HG02852 (cell line): ENCODE results near the gene HOXB13.

ENCODE experiments used
- ATAC-seq: cut with Tn5 transposase; IDR thresholded peaks from one replicate; pipeline ENCODE4 v1.9.1; 2021; ENCODE audit warnings: mild to moderate bottlenecking, moderate library complexity; ENCODE audit not compliant: unreplicated experiment

HOXB13 gene

GRCh38 chr17:48748718-48749566 is 20.4 kb upstream of the HOXB13 start:
- no peak for ATAC-seq

- no peak for ATAC-seq
These were observed 19.2 kb upstream of the HOXB13 start for GRCh38 chr17:48747445-48748363.

GRCh38 chr17:48746916-48747444 is 18.4 kb upstream of the HOXB13 start:
- no peak for ATAC-seq

- no peak for ATAC-seq
These were observed 17.1 kb upstream of the HOXB13 start for GRCh38 chr17:48745381-48746275.

GRCh38 chr17:48740537-48740936 is 12.0 kb upstream of the HOXB13 start:
- no peak for ATAC-seq

GRCh38 chr17:48738803-48739526 is 10.4 kb upstream of the HOXB13 start:
- no peak for ATAC-seq

- no peak for ATAC-seq
These were observed 9.9 kb upstream of the HOXB13 start for GRCh38 chr17:48738424-48738802.

GRCh38 chr17:48737330-48738043 is 8.9 kb upstream of the HOXB13 start:
- ATAC-seq: no peak

GRCh38 chr17:48735062-48735351 is 6.5 kb upstream of the HOXB13 start:
- ATAC-seq: no peak

- ATAC-seq: no peak
These were observed 5.9 kb upstream of the HOXB13 start for GRCh38 chr17:48734333-48735061.

- no peak for ATAC-seq
These were observed 5.2 kb upstream of the HOXB13 start for GRCh38 chr17:48733632-48734328.

- ATAC-seq: no peak
These were observed 4.4 kb upstream of the HOXB13 start for GRCh38 chr17:48732688-48733629.

GRCh38 chr17:48731355-48731754 is 2.8 kb upstream of the HOXB13 start:
- ATAC-seq: no peak

- ATAC-seq: no peak
These were observed 1.6 kb upstream of the HOXB13 start for GRCh38 chr17:48730240-48730550.

- ATAC-seq: no peak
These were observed 1.0 kb upstream of the HOXB13 start for GRCh38 chr17:48729335-48730239.

GRCh38 chr17:48727415-48728175 is 955 bp downstream of the HOXB13 start:
- no peak for ATAC-seq
